ENCODE measurements around the gene ADCY2.

DNA sequence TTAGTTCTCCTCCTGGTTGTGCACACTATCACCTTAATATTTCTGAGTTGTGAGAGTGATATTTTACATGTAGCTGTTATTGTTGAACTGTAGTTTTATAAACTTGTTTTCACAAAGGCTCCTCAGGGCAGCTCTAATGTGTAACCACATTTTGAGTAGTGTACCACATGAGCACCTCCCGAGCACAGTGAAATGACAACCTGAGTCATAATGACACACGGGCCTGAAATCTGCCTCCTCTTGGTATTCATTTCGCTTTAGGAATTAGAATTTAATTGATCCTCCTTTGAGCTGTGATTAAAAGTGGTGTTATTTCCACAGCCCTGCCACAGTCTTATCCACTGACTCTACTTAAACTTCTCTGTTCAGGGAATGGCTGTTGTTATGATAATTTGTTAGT lies 480.9 kb downstream of the ADCY2 start:
- TF ChIP-seq, protein P1, sequence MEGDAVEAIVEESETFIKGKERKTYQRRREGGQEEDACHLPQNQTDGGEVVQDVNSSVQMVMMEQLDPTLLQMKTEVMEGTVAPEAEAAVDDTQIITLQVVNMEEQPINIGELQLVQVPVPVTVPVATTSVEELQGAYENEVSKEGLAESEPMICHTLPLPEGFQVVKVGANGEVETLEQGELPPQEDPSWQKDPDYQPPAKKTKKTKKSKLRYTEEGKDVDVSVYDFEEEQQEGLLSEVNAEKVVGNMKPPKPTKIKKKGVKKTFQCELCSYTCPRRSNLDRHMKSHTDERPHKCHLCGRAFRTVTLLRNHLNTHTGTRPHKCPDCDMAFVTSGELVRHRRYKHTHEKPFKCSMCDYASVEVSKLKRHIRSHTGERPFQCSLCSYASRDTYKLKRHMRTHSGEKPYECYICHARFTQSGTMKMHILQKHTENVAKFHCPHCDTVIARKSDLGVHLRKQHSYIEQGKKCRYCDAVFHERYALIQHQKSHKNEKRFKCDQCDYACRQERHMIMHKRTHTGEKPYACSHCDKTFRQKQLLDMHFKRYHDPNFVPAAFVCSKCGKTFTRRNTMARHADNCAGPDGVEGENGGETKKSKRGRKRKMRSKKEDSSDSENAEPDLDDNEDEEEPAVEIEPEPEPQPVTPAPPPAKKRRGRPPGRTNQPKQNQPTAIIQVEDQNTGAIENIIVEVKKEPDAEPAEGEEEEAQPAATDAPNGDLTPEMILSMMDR (tag by site-specific recombination; IDR thresholded peaks at IDR 0.05): no peak
- TF ChIP-seq, protein P2, sequence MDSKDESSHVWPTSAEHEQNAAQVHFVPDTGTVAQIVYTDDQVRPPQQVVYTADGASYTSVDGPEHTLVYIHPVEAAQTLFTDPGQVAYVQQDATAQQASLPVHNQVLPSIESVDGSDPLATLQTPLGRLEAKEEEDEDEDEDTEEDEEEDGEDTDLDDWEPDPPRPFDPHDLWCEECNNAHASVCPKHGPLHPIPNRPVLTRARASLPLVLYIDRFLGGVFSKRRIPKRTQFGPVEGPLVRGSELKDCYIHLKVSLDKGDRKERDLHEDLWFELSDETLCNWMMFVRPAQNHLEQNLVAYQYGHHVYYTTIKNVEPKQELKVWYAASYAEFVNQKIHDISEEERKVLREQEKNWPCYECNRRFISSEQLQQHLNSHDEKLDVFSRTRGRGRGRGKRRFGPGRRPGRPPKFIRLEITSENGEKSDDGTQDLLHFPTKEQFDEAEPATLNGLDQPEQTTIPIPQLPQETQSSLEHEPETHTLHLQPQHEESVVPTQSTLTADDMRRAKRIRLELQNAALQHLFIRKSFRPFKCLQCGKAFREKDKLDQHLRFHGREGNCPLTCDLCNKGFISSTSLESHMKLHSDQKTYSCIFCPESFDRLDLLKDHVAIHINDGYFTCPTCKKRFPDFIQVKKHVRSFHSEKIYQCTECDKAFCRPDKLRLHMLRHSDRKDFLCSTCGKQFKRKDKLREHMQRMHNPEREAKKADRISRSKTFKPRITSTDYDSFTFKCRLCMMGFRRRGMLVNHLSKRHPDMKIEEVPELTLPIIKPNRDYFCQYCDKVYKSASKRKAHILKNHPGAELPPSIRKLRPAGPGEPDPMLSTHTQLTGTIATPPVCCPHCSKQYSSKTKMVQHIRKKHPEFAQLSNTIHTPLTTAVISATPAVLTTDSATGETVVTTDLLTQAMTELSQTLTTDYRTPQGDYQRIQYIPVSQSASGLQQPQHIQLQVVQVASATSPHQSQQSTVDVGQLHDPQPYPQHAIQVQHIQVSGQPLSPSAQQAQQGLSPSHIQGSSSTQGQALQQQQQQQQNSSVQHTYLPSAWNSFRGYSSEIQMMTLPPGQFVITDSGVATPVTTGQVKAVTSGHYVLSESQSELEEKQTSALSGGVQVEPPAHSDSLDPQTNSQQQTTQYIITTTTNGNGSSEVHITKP (tag by site-specific recombination; IDR thresholded peaks at IDR 0.05): no peak
- TF ChIP-seq, protein P3, sequence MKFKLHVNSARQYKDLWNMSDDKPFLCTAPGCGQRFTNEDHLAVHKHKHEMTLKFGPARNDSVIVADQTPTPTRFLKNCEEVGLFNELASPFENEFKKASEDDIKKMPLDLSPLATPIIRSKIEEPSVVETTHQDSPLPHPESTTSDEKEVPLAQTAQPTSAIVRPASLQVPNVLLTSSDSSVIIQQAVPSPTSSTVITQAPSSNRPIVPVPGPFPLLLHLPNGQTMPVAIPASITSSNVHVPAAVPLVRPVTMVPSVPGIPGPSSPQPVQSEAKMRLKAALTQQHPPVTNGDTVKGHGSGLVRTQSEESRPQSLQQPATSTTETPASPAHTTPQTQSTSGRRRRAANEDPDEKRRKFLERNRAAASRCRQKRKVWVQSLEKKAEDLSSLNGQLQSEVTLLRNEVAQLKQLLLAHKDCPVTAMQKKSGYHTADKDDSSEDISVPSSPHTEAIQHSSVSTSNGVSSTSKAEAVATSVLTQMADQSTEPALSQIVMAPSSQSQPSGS (tag by site-specific recombination; IDR thresholded peaks at IDR 0.05; ENCODE audit: low read depth): no peak
- no peak for TF ChIP-seq ZNF558 (tag by site-specific recombination; IDR thresholded peaks at IDR 0.05)
- no peak for TF ChIP-seq RBAK (tag by site-specific recombination; IDR thresholded peaks at IDR 0.05)
- no peak for TF ChIP-seq REST (tag by site-specific recombination; IDR thresholded peaks at IDR 0.05)
- TF ChIP-seq KLF10 (tag by site-specific recombination; IDR thresholded peaks at IDR 0.05): no peak
- no peak for TF ChIP-seq ZNF223 (tag by site-specific recombination; IDR thresholded peaks at IDR 0.05)
- no peak for TF ChIP-seq ZNF138 (tag by site-specific recombination; IDR thresholded peaks at IDR 0.05; ENCODE audit: borderline replicate concordance)
- TF ChIP-seq ZNF132 (tag by site-specific recombination; IDR thresholded peaks at IDR 0.05; ENCODE audit: borderline replicate concordance): no peak
- no peak for TF ChIP-seq MZF1 (tag by site-specific recombination; IDR thresholded peaks at IDR 0.05; ENCODE audit: borderline replicate concordance)
- TF ChIP-seq ZIC2 (tag by site-specific recombination; IDR thresholded peaks at IDR 0.05): no peak

Measured in HEK293 (cell line).